Peyer's patch (tissue), 4 donors: Measurements from ENCODE around the gene AXIN1.

Experiments
- CTCF ChIP-seq, 6 experiments: fragments of 450-650 bp in 4 of 6; fragments of 200-600 bp in 2 of 6; sonication (generic) in 1 of 6; IDR thresholded peaks; one replicate each; pipeline ENCODE4 v1.5.1; 2017 to 2019; ENCODE audit warnings: antibody characterized with exemption in 6 of 6, mild to moderate bottlenecking in 3 of 6, moderate library complexity in 1 of 6
- POLR2A ChIP-seq, 2 donors: fragments of 450-650 bp; IDR thresholded peaks; one replicate each; pipeline ENCODE4 v1.5.1; 2017; ENCODE audit warnings: antibody characterized with exemption in 2 of 2, mild to moderate bottlenecking in 2 of 2, moderate library complexity in 2 of 2

- TF ChIP-seq CTCF (IDR thresholded peaks at IDR 0.05): no peak
- no peak for TF ChIP-seq POLR2A (IDR thresholded peaks at IDR 0.05)
Observed at GRCh38 chr16:350203-350602, 2.3 kb downstream of the AXIN1 start.
